ENCODE results near the gene CFAP65.

The CFAP65 gene

DNA sequence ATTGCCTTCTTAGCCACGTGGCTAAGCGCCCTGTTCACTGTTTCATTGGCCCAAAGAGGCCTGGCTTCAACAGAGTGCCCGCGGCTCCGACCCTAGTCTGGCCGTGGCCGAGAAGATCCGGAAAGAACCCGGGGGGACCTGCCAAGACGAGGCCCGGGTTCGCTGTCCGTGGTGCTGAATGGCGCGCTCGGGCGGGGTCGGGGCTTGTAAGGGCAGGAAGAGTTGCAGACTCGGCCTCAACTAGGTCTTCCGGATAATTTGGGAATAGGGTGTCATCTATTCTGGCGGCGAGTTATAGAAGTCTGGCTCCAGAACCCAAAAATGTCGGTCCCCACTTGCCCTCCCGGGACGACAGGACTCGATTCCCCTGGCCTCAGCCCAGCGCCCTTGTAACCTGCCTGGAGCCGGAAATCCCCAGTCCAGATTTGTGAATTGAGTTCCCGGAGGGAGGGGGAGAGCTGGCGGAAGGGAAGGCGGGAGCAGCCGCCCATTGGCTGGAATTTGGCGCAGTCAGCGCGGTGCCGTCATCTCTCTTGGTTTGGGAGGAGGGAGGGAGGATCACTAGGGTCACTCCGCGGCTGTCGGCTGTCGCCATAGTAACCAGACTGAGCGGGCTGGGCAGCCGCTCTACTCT, 78.3 kb downstream of the CFAP65 start:
- FAIRE-seq: no peak

GRCh38 chr2:218961651-218962570, 79.4 kb downstream of the CFAP65 start:
- FAIRE-seq: no peak

GRCh38 chr2:218961229-218961628, 80.1 kb downstream of the CFAP65 start:
- FAIRE-seq: no peak

DNA sequence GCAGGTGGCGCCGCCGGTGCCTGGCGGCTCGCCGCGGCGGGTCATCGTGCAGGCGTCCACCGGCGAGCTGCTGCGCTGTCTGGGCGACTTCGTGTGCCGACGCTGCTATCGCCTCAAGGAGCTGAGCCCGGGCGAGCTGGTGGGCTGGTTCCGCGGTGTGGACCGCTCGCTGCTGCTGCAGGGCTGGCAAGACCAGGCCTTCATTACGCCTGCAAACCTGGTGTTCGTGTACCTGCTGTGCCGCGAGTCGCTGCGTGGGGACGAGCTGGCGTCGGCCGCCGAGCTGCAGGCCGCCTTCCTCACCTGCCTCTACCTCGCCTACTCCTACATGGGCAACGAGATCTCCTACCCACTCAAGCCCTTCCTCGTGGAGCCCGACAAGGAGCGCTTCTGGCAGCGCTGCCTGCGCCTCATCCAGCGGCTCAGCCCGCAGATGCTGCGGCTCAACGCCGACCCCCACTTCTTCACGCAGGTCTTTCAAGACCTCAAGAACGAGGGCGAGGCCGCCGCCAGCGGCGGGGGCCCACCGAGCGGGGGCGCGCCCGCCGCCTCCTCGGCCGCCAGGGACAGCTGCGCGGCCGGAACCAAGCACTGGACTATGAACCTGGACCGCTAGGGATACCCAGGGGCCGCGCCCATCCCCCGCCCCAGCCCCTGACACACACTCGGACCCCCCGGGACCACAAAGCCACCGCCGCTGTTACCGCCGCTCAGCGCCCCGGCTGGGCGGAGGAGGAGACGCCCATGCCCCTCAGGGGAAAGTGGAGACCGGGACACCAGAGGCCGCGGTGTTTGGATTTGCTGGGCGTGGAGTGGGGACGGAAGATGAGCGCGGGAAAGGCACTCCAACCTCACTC, 80.8 kb downstream of the CFAP65 start:
- no peak for FAIRE-seq

GRCh38 chr2:218959761-218960308, 81.5 kb downstream of the CFAP65 start:
- no peak for FAIRE-seq

DNA sequence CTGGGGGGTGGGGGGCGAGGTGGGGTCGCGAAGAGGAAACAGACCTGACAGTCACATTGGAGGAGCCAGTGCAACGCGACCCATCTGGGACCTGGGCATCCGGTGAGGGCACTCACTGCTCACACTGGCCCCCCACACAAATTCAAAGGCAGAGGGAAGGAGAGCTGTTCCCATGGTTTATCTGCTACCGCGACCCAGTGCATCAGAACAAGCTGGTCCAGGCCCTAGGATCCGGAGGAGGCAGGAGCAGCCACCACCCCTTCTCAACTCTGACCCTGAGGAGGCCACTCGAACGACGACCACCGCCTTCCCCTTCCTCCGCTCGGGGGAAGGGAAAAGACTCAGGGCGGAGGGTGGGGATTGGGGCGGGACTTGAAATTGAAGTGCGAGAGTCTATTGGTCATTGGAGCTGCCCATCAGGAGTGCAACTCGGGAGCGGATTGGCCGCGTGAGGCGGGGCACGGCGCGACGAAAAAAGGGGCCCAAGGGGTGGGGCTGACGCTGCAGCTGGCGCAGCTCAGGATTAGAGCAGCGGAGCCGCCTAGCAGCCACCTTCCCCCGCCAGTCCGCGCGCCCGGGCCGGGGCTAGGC, 82.1 kb downstream of the CFAP65 start, which contains the start of gene CDK5R2:
Gene CDK5R2, plus strand, starts transcription at position 526 of the 591 bp plus-strand sequence. CDS start 155 bp downstream, outside the sequence.
- no peak for FAIRE-seq

GRCh38 chr2:218958276-218958675, 83.0 kb downstream of the CFAP65 start:
- FAIRE-seq: no peak

GRCh38 chr2:218957671-218958070, 83.6 kb downstream of the CFAP65 start:
- FAIRE-seq: no peak

DNA sequence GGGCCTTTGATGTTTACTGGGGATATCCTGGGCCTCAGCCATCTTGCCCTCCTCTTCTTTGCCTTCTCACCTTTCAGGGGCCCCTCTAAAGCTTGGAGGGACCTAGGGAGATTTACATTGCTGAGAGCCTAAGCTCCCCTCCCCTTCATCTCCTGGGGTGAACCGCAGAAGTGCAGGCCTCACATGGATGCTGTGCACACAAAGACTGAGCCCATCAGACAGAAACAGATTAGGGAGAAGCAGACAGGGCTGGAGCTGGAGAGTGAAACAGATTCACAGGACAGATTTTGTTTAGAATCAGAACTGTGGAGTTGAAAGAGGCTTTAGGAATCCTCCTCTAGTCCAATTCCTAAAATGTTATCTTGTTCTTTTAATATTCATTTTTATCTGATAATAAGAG, 85.3 kb downstream of the CFAP65 start:
- no peak for FAIRE-seq

DNA sequence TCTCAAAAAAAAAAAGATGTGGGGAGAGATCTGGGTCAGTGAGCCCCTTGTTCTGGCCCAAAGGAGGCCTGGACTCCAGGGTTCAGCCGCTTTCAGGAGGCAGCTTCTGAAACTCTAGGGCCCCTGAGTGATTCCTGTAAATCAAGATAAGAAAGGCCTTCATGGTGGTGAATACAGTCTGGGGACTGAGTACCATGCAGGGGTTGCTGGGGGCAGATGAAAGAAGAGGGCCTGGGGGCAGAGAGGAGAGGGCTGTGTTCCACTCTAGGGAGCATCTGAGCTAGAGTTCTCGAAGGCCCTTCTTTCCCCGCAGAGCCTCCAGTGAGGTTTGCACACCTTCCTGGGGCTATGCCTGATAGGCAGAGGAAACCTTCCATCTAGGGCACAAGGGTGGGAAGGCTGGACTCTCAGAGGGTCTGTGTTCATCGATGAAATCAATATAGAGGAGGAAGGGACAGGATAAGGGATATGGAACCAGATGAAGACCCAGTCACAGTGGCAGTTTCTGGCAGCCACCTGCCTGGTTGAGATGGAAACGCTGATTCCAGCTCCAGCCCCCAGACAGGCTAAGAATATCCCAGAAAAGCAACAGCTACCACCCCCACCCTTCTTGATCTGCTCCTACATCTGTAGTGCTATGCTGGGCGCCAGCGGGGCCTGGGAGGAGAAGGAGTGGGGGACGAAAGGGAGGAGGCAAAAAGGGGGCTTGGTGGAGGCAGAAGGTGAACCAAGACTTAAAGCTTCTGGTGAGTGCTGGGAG, 86.6 kb downstream of the CFAP65 start:
- no peak for FAIRE-seq

GRCh38 chr2:218953366-218953954, 87.9 kb downstream of the CFAP65 start:
- no peak for FAIRE-seq

Data from endometrium (tissue), 2 donors.